Cerebellar cortex (tissue), 1 donor: Measurements from ENCODE around the gene PROK2.

ENCODE experiments used
- DNase-seq: peaks from one replicate; pipeline ENCODE4 v3.0.0-alpha.2; 2015; ENCODE audit warnings: low spot score

PROK2 gene, protein sequence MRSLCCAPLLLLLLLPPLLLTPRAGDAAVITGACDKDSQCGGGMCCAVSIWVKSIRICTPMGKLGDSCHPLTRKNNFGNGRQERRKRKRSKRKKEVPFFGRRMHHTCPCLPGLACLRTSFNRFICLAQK

DNA sequence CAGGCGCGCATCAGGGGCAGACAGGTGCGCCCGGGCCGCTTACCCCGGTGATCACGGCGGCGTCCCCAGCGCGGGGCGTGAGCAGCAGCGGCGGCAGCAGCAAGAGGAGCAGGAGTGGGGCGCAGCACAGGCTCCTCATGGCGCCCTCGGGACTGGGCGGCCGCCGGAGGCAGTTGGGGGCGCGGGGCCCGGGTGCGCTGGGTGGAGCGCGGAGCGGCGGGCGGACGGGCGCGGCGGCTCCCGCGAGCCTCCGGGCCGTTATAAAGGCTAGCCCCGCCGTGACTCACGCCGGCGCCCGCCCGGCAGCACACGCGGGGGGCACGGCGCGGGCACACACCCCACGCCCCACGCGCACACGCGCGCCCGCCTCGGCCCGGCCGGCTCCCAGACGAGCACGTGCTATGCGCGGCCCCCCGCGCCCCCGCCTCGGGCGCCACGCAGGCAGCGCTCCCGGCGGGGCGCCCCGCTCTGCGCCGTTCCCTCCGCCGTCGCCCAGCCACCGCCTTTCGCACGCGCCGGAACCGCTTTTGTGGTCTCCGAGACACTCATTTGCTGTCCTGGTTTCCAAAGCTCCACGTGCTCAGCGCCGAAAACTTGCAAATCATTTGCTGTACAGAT is at the start of gene PROK2:
Gene PROK2, minus strand, starts transcription at position 235 of the 618 bp plus-strand sequence. Its CDS starts 96 bp downstream, at position 139.
- DNase-seq = no peak

DNA sequence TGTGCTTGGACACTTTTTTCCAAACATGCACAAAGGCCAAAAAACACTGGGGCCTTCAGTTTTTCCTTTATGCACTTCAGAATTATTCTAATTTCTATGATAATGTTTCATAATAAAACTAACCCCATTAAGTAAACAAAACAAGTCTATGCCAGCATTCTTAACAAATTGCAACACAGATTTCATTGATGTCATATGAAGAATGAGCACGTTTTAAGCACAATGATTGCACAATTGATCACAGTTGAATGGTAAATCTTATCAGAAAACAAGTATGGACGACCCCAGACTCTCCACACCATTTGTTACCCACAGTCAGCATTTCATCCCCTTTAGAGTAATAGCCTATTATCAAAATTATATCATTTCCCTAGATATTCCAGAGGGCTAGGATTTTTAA is 46.7 kb upstream of the PROK2 start:
- DNase-seq = no peak

DNA sequence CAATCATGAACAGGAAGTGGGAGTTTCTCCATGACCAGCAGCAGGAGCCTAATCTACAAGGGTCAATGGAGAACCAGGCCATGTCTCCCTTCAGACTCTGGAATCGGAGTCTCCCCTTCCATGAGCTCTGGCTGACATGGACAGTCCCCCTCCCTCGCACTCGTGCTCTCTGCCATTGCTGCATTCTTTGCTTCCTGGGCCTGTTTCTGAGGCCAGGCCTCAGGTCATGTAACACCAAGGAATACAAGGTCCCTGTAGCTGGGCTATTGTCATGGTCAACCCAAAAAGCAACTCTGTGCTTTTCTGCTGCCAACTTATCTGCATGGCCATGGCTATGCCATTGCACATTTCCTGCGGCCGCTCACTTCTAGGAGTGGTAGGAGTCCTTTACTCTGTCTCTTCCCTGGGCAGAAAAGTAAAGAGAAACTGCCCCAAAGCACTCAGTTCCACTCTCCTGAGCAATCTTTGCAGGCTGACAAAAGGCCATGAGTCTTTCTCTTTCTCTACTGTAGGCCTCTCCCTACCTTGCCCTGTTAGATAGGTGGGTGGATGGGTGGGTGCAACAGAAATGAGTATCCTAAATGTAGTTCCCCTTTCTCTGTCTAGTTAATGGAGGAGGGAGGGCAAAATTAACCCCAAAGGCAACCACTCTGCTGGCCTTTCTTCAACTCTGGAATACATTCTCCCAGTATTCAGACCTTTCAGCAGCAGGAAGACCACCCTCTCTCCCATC is 40.8 kb upstream of the PROK2 start:
- DNase-seq = no peak

DNA sequence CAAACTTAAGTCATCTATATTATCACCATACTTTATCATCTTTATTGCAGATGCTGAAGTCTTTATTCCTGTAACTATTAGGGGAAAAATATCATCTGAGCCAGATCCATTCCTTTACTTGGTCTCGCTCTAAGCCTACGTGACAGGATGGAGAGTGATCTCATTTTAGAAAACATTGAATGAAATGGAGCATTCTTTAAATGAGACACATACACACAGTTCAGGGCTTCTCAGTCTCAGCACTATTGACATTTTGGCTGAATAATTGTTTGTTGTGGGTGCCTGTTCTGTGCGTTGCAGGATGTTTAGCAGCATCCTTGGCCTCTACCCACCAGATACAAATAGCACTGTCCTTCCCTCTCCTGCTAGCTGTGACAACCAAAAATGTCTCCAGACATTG is 36.2 kb upstream of the PROK2 start:
- DNase-seq = no peak

DNA sequence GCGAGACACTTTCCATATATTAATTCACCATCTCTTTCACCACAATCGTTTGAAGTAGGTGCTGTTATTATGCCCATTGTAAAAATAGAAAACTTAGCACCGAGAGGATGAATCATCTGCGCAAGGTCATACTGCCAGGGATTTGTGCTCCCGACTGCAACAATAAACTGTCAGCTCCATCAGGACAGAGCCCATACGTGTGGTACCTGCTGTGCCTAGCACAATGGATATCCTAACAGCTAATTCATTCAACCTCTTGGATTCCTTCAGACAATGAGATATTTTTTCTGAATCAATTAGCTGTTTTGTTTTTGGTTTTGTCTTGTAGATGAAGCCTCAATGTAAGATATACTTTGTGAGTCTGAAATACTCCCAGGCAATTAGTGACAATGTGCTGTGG is 32.3 kb upstream of the PROK2 start:
- no peak for DNase-seq

DNA sequence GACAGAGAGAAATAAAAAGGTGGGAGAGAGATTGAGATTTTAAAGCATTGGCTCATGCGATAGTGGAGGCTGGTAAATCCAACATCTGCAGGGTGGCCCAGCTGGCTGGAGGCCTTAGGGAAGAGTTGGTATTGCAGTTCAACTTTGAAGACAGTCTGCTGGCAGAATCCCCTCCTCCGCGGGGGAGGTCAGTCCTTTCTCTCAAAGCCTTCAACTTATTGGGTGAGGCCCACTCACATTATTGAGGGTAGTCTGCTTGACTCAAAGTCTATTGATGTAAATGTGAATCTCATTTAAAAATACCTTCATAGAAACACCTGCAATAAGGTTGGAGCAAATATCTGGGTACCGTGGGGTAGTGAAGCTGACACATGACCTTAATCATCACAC is 31.8 kb upstream of the PROK2 start:
- DNase-seq = no peak

DNA sequence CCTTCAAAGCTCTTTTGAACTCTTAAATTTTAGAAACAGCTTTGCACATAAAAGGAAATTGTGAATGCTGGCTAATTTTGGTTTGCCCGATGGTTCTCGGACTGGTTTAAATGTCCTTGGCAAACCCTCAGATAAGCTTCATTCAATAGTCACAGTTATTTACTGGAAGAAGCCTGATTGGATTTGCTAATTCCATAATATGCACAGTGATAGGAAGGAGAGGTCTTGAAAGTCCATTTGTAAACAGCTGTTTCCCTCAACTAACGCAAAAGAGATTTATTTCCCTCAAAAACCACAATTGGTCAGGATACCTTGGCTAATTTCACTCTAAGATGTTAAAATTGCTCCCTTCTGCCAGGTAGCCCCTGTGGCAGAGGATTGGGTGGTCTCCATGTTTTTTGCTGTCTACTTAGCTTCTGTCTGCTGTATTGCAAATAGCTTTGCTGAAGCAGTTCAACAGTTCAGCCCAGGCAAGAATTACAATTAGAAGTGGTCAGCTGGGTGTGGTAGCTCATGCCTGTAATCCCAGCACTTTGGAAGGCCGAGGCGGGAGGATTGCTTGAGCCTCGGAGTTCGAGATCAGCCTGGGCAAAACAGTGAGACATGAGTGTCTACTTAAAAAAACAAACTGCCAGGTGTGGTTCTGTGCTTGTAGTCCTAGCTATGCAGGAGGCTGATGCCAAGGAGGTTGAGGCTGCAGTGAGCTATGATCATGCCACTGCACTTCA is 30.6 kb upstream of the PROK2 start:
- no peak for DNase-seq

DNA sequence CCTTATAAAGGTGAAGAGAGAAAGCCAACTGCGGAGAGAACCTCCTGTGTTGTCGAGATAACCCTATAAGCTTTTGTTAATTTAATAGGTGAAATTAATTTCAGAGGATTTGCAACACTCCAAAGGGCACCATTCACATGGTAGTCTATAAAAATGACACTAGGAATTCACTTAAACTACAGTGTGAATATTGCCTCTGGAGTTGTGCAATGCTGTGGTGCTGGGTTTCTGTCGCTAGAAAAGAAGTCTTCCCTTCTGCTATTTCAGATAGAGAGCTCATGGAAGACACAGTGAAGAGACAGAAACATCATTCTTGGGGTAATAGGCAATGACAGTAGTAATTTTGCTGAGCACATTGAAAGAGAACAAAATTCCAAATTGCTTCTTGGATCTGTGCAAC is 28.8 kb upstream of the PROK2 start:
- no peak for DNase-seq

DNA sequence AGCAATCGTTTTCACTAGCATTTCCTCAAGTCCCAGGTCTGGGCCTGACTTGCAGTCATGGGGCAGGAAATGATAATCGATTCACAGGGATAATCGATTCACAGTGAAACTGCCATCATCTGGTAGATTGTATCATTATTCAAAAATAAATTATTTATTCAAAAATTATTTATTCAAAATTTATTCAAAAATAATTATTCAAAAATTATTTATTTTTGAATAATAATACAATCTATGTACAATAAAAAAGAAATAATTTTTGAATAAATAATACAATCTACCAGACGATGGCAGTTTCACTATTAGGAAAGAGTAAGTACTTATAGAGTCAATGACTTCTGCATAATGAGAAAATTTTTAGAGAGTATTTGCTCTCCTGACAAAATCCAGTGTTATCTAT is 28.1 kb upstream of the PROK2 start:
- DNase-seq = no peak

DNA sequence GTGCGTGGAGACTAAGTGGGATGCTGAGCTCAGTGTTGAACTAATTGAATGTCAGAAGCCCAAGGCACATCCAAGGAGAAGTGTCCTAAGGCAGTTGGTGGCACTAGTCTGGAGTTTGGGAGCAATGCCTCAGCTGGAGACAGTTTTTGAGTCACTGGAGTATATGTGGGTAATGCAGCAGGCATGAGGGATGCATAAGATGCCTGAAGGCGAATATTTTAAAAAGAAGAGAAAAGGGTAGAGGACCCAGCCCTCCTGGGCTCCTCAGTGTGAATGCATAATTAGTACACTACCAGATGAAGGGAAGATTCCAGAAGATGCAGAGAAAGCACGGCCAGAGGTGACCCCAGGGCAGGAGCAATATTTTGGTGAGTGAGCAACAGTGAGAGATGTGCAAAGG is 25.1 kb upstream of the PROK2 start:
- no peak for DNase-seq

DNA sequence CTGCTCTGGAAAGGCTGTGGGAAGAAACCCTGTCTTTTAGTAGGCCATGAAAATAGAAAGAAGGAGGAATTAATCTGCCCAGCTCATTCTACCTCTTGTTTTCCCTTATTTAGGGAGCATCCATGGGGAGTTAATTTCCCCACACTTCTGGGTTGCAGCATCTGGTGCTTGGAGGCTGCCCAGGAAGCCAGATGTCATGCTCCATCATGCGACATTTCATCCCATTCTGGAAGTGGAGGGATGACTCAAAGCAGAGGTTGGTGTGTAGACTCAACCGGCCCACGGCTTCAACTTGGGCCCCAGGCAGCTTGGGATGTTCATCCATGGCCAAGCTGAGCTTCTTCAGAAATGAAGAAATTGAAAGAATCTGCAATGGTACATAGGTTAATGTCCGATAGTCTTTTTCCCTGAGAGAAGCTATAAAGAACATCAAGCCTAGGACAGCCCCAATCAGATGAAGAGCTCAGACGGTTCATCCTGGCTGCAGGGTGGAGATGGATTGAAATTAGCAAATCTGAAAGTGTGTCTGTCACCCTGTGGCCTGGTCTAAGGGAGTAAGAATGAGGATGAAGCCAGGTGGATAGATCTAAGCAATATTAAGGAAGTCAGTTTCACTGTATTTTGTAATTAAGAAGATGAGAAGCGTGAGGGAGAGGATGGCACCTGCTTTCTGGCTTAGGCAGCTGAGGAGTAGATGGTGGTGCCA is 24.5 kb upstream of the PROK2 start:
- no peak for DNase-seq

DNA sequence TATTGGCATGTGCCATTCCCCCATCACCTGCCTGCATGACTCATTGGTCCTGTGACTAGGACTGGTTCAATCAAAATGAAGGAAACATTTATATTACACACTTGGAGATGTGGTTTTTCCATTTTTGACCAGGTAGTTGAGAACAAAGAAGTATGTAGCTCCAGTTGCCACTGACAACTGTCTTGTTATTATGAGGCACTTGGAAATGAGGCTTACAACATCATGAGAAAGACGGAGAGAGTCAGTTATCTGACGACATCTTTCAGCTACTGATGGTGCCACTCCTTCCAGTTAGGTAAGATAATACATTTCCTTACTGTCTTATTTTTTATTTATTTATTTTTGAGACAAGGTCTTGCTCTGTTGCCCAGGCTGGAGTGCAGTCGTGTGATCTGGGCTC is 21.8 kb upstream of the PROK2 start:
- DNase-seq = no peak

DNA sequence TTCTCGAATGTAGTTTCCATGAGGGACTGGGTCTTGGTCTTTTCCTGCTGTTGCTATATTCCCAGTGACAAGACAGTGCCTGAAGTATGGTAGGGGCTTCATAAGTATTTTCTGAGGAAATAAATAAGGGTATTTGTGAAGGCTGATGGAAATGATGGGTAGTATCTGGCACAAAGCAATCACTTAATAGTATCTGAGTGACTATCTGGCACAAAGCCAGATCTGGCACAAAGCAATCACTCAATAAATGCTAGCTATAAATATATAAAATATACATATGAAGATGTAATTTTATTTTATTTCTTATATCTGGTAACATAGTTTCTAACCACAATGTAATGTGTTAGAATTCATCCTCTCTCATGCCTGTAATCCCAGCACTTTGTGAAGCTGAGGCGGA is 20.7 kb upstream of the PROK2 start:
- DNase-seq = no peak

DNA sequence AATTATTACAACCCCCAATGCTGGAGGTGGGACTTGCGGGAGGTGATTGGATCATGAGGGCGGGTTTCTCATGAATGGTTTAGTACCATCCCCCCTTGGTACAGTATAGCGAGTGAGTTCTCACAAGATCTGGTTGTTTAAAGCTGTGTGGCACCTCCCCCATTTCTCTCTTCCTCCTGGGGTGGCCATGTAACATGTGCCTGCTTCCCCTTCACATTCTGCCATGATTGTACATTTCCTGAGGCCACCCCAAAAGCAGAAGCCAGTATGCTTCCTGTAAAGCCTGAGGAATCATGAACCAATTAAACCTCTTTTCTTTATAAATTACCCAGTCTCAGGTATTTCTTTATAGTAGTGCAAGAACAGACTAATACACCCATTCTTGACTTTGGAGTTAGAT is 20.3 kb upstream of the PROK2 start:
- DNase-seq = no peak

DNA sequence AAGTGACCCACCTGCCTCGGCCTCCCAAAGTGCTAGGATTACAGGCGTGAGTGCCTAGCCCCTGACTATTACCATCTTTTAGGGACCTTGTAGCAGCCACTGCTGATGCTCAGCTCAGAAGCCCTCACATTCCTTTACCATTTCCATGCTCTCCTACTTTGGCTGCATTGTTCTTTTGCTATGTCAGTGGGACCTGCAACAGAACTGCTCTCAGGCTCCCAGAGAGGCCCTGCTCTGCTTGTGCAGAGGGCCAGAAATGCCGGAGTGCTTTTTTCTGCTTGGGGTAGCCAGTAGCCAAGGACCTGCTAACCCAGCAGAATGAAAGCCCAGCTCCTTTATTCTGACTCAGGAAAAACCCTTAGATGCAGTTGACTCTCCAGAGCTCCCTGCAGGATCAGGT is 18.3 kb upstream of the PROK2 start:
- no peak for DNase-seq

DNA sequence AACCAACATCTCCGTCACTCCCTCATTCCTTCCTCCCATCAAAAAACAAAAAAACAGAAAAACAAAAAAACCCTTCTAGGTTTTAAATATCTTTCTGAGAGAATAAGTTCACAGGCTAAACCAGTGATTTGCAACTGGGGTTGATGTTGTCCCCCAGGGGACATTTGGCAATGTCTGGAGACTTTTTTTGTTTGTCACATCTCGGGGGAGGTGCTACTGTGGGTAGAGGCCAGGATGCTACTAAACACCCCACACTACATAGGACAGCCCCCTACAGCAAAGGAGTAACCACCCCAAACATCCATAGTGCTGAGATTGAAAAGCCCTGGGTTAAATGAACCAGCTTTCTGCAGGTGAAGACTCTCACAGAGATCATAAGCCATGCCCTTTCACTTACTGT is 17.0 kb upstream of the PROK2 start:
- no peak for DNase-seq

DNA sequence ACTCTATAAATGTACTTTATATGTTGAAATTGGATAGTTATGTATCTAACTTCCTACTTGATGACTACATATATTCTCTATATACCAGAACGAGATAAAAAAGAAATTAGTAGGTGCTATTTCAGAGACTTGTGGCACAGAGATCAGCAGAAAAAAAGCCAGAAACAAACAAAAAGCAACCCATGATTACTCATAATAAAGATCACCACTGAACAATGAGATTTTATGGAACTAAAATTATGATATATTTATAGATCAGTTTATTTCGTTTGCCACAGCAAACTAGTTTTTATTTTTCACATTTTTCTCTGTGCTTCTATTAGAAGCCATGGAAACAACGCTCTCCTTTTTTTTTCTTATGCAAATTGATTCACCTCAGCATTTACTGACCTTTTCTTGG is 15.1 kb upstream of the PROK2 start:
- DNase-seq = no peak

DNA sequence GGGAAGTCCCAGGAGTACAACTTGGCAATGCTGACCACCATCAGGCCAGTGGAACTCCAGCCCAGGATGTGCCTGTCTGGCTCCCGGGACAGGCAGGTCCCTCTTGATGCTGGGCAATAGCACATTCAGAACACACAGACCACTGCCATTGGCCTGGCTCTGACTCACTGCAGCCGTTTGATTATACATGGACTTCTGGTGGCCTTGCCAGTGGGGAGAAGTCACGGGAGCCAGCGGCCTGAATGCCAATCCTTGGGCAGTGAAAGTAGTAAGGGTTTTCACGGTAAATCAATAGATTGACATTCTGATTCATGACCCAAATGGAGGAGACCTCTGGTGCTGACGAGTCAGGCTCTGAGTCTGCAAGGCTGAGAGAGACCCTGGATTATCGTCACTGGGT is 12.5 kb upstream of the PROK2 start:
- DNase-seq = no peak

DNA sequence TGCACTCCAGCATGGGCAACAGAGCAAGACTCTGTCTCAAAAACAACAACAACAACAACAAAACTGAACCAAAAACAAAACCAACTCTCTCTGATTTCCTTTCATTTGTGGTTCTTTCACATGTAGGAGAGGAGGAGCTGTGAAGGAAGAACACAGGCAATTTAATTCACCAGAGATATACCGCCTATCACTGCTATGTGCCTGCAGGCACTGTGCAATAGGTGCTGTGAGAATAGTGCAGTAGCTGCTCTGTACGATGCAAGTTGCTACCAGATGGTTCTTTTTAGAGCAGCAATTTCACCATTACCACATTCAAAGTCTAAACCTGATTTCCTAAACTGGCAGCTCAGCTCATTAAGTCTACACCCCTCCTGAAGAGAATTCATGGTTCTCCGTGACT is 11.3 kb upstream of the PROK2 start:
- no peak for DNase-seq

DNA sequence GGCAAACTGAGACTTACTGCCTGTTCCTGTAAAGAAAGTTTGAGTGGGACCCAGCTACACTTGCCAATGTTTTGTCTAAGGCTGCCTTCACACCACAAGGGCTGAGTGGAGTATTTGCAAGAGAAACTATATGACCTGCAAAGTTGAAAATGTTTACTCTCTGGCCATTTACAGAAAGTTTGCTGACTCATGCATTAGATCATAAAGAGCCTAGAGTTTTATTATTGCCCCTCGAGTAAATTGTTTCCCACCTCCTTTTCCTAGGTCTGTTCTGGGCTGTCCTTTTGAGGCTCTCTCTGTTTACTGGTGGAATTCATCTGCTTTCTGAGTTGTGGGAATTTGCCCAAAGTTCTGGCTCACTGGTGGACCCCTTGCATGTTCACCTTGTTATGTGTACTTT is 6.7 kb upstream of the PROK2 start:
- DNase-seq = no peak

DNA sequence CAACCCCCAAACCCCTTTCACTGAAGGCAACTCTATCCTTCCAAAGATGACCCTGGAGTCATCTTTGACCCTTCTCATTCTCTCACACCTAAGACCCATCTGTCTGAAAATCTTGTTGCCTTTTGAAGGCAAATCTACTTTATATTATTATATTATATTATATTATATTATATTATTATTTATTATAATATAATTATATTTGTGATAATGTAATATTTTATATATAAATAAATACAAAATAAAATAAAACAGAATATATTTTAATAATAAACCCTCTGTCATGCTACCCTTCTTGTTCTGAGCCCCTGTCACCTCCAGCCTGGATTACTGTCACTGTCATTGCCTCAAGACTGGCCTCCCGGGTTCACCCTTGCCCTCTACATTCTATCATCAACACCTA is 5.0 kb upstream of the PROK2 start:
- no peak for DNase-seq

DNA sequence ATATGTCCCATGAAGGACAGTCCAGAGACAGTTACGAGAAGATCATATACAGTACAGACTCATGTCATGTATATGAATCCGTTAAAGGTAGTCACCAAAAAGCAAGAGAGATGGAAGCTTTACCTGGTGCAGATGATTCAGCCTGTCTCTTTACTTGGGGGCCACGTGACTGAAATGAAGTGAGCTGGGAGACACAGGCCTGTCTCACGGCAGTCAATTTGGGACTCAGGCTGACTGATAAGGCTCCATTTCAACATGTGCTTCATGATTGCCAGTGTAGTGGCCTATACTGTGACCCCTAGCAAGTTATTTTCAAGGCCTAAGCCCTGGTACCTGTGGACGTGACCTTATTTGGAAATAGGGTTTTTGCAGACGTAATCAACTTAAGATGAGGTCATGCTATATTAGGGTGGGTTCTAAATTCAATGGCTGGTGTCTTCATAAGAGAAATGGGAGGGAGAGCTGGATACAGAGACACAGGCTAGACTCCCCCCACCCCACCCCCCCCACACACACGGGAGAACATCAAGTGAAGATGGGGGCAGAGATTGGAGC is 3.0 kb upstream of the PROK2 start:
- DNase-seq = no peak
